Mesothelial cell of epicardium (in vitro differentiated cells): ENCODE data around the gene PRSS56. TPM values are rescaled to one million over a fixed set of nuclear protein-coding genes. Genes with fewer than 3 reads are reported as not detected.
"Not testable (repeated sequence)": the region's sequence is repeated elsewhere in the genome, so short reads cannot be mapped to it uniquely, and the experiment has no call there.

ENCODE experiments used
- DNase-seq, 2 experiments: peaks; one replicate each; pipeline ENCODE4 v3.0.0; 2021; ENCODE audit warnings: low spot score in 2 of 2; ENCODE audit not compliant: unreplicated experiment in 2 of 2
- H3K27ac Mint-ChIP-seq: 2 replicates; pipeline ENCODE4 v1.8.0; 2021; ENCODE audit warnings: mixed read lengths
- H3K27me3 Mint-ChIP-seq: 2 replicates; pipeline ENCODE4 v1.8.0; 2021; ENCODE audit warnings: low read depth, mixed read lengths
- H3K36me3 Mint-ChIP-seq: 2 replicates; pipeline ENCODE4 v1.8.0; 2021; ENCODE audit warnings: mixed read lengths
- H3K4me1 Mint-ChIP-seq: 2 replicates; pipeline ENCODE4 v1.8.0; 2021; ENCODE audit warnings: mixed read lengths
- H3K4me3 Mint-ChIP-seq: 2 replicates; pipeline ENCODE4 v1.8.0; 2021; ENCODE audit warnings: mild to moderate bottlenecking, moderate library complexity, mixed read lengths
- H3K9me3 Mint-ChIP-seq: 2 replicates; pipeline ENCODE4 v1.8.0; 2021; ENCODE audit warnings: mixed read lengths
- CTCF ChIP-seq: fragments of 200-600 bp; sonication (generic); IDR thresholded peaks from one replicate; pipeline ENCODE4 v1.5.0; 2021; ENCODE audit warnings: antibody characterized with exemption; ENCODE audit not compliant: unreplicated experiment
- total RNA-seq: library from RNA; stranded (reverse); gene quantifications from 3 replicates; pipeline ENCODE4 v1.2.1, GENCODE V29; 2021

The PRSS56 gene
- total RNA-seq, 1 donor from 2014 or later, result not detected

DNA sequence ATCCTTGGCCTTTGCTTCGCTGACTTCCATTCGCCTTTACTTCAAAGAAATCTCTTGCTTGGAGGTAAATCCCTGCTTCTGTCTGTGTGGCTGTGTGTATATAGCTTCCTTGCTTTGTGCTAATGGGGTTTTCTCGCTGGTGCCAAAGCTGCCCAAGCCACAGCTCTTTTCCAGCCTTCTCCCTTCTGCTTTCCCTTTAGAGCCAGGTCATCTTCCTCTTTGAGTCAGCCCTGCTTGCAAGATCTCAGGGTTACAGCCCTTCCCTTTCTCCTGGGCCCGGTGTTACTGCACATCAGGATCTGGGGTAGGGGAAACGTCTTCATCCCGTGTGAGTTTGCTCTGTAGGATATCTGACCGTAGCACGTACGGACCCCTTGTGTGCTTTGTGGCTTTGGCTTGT, 49.4 kb downstream of the PRSS56 start:
- H3K9me3 Mint-ChIP-seq, result no peaks in the 10 kb centered on the region
- TF ChIP-seq CTCF, result no peak
- peaks cover 5% of the 10 kb centered on the region for H3K4me1 Mint-ChIP-seq
- no peak overlapping the region for H3K27ac Mint-ChIP-seq
- peaks cover 44% of the 10 kb centered on the region for H3K36me3 Mint-ChIP-seq
- H3K4me3 Mint-ChIP-seq, result no peak overlapping the region
- no peaks in the 10 kb centered on the region for H3K27me3 Mint-ChIP-seq
- no peak for DNase-seq

- not testable (repeated sequence) for H3K9me3 Mint-ChIP-seq, H3K4me3 Mint-ChIP-seq, DNase-seq, H3K4me1 Mint-ChIP-seq, H3K27me3 Mint-ChIP-seq
- H3K27ac Mint-ChIP-seq, result peak overlapping the region; percentile 50
- H3K36me3 Mint-ChIP-seq, result peaks cover 40% of the 10 kb centered on the region
Observed at GRCh38 chr2:232570481-232570880, 50.3 kb downstream of the PRSS56 start.

GRCh38 chr2:232571026-232571474, 50.9 kb downstream of the PRSS56 start:
- Mint-ChIP-seq H3K36me3 (peaks cover 37% of the 10 kb centered on the region), H3K27me3 (no peaks in the 10 kb centered on the region), H3K4me1 (peaks cover 5% of the 10 kb centered on the region), H3K9me3 (no peaks in the 10 kb centered on the region), H3K27ac (peak overlapping the region; percentile 54), H3K4me3 (no peak overlapping the region)
- no peak for TF ChIP-seq CTCF
- DNase-seq, result no peak

DNA sequence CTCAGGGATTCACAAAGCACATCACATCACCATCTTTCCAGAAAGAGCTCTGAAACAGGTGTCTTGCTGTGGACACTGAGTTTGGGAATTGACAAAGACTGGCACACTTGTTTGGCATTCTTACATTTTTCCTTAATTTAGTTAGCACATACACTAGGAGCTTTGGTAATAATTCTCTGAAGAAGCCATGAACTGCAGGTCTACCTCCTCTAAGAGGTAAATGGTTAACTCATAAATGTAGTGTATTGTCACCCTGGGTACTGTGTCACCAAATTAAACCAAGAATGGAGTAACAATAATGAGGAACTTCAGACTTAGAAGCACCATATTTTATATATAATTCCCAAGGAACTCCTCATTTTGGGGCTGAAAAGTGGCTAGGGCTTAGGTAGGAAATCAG, 52.9 kb downstream of the PRSS56 start:
- no peaks in the 10 kb centered on the region for H3K9me3 Mint-ChIP-seq
- no peak overlapping the region for H3K27ac Mint-ChIP-seq
- no peak for DNase-seq
- H3K36me3 Mint-ChIP-seq, result peaks cover 26% of the 10 kb centered on the region
- H3K27me3 Mint-ChIP-seq, result no peaks in the 10 kb centered on the region
- H3K4me1 Mint-ChIP-seq, result peaks cover 5% of the 10 kb centered on the region
- no peak overlapping the region for H3K4me3 Mint-ChIP-seq
- no peak for TF ChIP-seq CTCF

DNA sequence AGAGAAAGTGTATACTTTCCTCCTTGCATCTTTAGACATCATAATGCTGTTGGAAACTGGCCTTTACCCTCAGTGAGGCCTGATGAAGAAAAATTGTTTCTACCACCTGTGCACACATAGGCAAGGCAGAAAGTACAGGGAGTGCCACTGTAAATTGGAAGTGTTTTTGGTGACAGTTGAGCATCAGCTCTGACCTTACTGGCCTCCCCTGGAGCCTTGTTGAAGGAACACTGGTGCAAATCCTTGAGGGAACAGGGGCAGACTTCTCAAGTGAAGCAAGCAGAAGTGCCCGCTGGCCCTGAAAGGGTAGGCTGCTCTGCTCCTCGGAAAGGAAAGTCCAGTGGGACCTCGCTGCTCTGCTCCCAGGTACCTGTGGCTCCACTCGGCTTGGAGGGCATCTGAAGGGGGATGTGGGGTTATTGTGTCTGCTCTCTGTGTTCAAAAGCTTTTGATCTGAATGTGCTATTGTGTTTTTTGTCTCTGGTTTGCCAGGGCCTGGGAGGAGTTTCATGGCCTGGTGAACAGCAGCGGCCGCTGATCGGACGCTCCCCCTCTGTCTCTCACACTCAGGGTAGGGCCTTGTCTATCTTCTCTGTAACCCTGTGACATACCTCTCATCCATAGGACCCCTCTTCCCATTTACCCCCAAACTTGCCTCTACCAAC, 53.7 kb downstream of the PRSS56 start:
- Mint-ChIP-seq H3K4me1 (peaks cover 5% of the 10 kb centered on the region), H3K36me3 (peaks cover 26% of the 10 kb centered on the region), H3K27ac (no peak overlapping the region), H3K9me3 (no peaks in the 10 kb centered on the region), H3K4me3 (no peak overlapping the region), H3K27me3 (no peaks in the 10 kb centered on the region)
- no peak for TF ChIP-seq CTCF
- no peak for DNase-seq

DNA sequence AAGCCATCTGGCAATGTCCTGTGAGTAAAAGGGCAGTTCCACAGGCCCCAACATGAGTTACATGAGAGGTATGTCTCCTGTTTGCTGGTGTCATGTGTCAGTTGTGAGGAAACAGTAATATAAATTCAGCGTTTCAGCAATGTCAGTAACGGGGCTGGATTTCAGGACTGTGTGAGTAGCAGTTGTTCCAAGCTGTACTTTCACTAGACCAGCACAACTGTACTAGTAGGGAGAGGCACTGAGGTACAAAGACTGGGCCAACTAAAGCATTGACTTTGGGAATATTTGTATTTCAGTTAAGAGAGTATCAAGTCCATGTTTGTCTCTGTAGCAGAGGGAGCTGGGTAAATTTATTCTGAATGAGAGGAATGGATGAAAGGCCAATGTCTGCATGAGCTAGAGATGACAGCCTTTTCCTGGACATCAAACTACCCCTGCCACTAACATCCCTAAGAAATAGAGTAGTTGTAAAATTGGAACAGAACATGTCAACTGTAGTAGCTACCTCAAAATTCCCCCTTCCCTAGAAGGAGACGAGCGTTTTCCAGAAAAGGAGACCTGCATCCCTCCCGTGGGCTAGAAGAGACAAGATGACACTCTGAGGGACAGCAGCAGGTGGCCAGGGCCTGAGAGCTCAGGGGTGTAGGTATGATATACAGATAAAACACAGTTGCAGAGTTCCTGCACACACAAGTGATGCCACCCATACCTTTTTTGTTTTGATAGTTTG, 54.7 kb downstream of the PRSS56 start:
- peaks cover 5% of the 10 kb centered on the region for H3K4me1 Mint-ChIP-seq
- H3K36me3 Mint-ChIP-seq, result peaks cover 19% of the 10 kb centered on the region
- no peak for DNase-seq
- no peak overlapping the region for H3K27ac Mint-ChIP-seq
- H3K9me3 Mint-ChIP-seq, result no peaks in the 10 kb centered on the region
- H3K4me3 Mint-ChIP-seq, result no peak overlapping the region
- TF ChIP-seq CTCF, result no peak
- H3K27me3 Mint-ChIP-seq, result no peaks in the 10 kb centered on the region

Other genes starting within 250 kb of the PRSS56 start
- gene ALPP, start 141.6 kb upstream of the PRSS56 start, total RNA-seq, result not detected in 3 replicates
- gene ALPG, start 113.5 kb upstream of the PRSS56 start, total RNA-seq, result not detected in 3 replicates
- not detected in 3 replicates for gene ALPI, start 64.2 kb upstream of the PRSS56 start, total RNA-seq
- gene ECEL1, start 32.6 kb upstream of the PRSS56 start, total RNA-seq, result 8.8 to 9.7 TPM (median 9.5 TPM) in 3 replicates
- not detected in 3 replicates for gene CHRND, start 5.8 kb downstream of the PRSS56 start, total RNA-seq
- gene CHRNG, start 19.3 kb downstream of the PRSS56 start, total RNA-seq, result 0.11 TPM in 1 of 3 replicates, not detected in the others
- 11.0 to 12.2 TPM (median 11.2 TPM) in 3 replicates for gene TIGD1, start 30.2 kb downstream of the PRSS56 start, total RNA-seq
- 72.2 to 78.3 TPM (median 72.5 TPM) in 3 replicates for gene EIF4E2, start 30.3 kb downstream of the PRSS56 start, total RNA-seq
- gene EFHD1, start 113.2 kb downstream of the PRSS56 start, total RNA-seq, result 5.3 to 5.6 TPM (median 5.4 TPM) in 3 replicates
- gene GIGYF2, start 176.9 kb downstream of the PRSS56 start, total RNA-seq, result 75.3 to 78.8 TPM (median 76.9 TPM) in 3 replicates